22Rv1 (cell line): ENCODE results near the gene BTBD8.
"Not testable (repeated sequence)": the region's sequence is repeated elsewhere in the genome, so short reads cannot be mapped to it uniquely, and the experiment has no call there.

Source experiments
- H3K27ac ChIP-seq: fragments of 450-650 bp; 2 replicates; pipeline ENCODE4 v1.5.1; 2017
- ZFX ChIP-seq: fragments of 450-650 bp; IDR thresholded peaks from 2 replicates; pipeline ENCODE4 v1.6.1; 2017; ENCODE audit warnings: antibody characterized with exemption, borderline replicate concordance
- TF ChIP-seq, protein P1 (sequence below): fragments of 450-650 bp; IDR thresholded peaks from 2 replicates; pipeline ENCODE4 v1.5.1; 2017; ENCODE audit warnings: mild to moderate bottlenecking

Gene BTBD8

GRCh38 chr1:92045766-92046495, 34.2 kb upstream of the BTBD8 start:
- no peak for TF ChIP-seq ZFX
- TF ChIP-seq, protein P1, sequence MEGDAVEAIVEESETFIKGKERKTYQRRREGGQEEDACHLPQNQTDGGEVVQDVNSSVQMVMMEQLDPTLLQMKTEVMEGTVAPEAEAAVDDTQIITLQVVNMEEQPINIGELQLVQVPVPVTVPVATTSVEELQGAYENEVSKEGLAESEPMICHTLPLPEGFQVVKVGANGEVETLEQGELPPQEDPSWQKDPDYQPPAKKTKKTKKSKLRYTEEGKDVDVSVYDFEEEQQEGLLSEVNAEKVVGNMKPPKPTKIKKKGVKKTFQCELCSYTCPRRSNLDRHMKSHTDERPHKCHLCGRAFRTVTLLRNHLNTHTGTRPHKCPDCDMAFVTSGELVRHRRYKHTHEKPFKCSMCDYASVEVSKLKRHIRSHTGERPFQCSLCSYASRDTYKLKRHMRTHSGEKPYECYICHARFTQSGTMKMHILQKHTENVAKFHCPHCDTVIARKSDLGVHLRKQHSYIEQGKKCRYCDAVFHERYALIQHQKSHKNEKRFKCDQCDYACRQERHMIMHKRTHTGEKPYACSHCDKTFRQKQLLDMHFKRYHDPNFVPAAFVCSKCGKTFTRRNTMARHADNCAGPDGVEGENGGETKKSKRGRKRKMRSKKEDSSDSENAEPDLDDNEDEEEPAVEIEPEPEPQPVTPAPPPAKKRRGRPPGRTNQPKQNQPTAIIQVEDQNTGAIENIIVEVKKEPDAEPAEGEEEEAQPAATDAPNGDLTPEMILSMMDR, result no peak
- no peak overlapping the region for H3K27ac ChIP-seq

DNA sequence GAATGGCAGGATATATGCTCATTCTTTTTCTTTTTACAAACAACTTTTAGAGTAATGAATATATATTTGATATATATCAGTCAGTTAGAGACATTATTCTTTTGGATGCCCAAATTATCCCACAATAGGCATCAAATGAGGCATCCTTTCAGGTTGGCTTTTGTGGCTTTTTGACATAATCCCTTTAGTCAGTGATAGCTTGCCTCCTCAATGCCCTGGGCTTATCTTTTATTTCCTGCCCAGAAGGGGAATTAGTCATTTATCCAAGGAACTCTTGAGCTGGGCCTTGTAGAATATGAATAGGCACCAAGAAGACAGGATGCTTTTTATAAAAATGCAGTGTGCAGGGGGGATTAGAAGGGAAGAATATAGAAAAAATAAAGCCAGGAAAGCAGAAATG, 28.2 kb upstream of the BTBD8 start:
- no peak overlapping the region for H3K27ac ChIP-seq
- no peak for TF ChIP-seq ZFX
- TF ChIP-seq, protein P1, result no peak

DNA sequence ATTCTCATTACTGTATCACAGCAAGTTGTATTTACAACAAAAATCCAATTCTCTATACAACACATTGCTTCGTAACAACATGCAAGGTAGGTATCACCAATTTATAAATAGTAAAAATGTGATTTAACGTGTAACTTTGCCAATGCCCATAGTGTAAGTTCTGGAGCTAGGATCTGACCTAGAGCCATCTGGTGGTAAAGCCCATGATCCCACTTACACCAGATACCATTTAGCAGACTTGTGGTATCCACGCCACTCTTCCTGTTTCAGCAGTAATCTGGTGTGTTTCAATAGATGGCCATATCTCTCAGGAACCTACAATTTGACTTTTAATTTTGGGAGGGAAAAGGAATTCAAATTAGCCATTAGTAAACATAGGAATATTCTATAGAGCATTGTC, 15.1 kb upstream of the BTBD8 start:
- H3K27ac ChIP-seq, result no peak overlapping the region
- TF ChIP-seq ZFX, result no peak
- TF ChIP-seq, protein P1, result peak; percentile 32

DNA sequence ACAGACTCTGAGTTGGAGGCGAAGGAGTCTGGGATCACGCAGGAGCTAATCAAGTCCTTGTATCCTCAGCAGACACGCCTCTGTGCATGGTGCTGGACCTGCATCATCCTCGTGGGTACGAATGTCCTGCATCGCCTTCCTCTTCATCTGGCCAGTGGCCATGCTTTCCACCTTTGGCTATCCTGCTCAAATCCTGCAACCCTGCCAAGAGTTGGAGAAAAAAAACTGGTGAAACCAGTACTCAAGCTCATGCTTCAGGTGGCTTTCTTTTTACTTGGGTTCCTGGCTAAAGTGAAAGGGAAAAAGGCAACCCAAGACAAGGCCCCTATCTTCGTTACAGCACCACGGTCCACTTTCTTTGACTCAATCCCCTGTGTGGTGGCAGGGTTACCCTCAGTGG, 13.8 kb upstream of the BTBD8 start:
- H3K27ac ChIP-seq, result no peak overlapping the region

GRCh38 chr1:92070892-92071291, 9.3 kb upstream of the BTBD8 start:
- TF ChIP-seq ZFX, result no peak
- TF ChIP-seq, protein P1, result no peak

More for the DNA sequence above, 13.8 kb upstream of the BTBD8 start:
- TF ChIP-seq, protein P1, result no peak
- no peak for TF ChIP-seq ZFX

GRCh38 chr1:92074446-92074845, 5.7 kb upstream of the BTBD8 start:
- not testable (repeated sequence) for H3K27ac ChIP-seq

More at GRCh38 chr1:92070892-92071291, 9.3 kb upstream of the BTBD8 start:
- H3K27ac ChIP-seq, result no peak overlapping the region

DNA sequence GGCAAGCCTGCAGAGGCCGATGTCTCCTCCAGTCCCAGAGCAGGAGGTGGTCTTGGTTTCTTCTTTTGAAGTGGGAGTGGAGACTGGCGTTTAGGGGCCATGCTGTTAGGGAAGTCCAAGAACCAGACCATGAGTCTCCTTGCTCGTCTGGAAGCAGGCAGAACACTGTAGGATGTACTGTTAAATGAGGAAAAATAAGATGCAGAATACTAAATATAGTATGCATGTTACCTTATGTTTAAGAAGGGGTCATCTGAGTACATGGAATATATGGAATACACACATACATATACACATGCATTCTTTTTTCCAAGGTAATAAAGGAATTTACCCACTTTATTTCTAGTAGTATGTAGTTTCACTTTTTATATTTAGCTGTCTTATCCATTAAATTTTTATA, 4.8 kb upstream of the BTBD8 start, which contains the start of gene SETSIP:
SETSIP (minus strand) TSS at position 101 of the 400 bp plus-strand sequence; CDS start at position 101, 0 bp downstream.
- no peak within 1 kb of the TSS for H3K27ac ChIP-seq
- TF ChIP-seq, protein P1, result no peak
- no peak for TF ChIP-seq ZFX
